GM12892 (cell line): Measurements from ENCODE around the gene FRMD7.

Source experiments
- POLR2A ChIP-seq: IDR thresholded peaks from 2 replicates; pipeline ENCODE4 v1.6.1; 2011; ENCODE audit warnings: low read depth, low read length, control low read depth
- POLR2AphosphoS5 ChIP-seq: IDR thresholded peaks from 2 replicates; pipeline ENCODE4 v1.6.1; 2011; ENCODE audit warnings: low read depth, low read length, control low read depth
- TAF1 ChIP-seq: IDR thresholded peaks from 2 replicates; pipeline ENCODE4 v1.6.1; 2011; ENCODE audit warnings: low read depth, mild to moderate bottlenecking, control low read depth, low read length, borderline replicate concordance

- no peak for TF ChIP-seq POLR2AphosphoS5
- TF ChIP-seq POLR2A, result no peak
- TF ChIP-seq TAF1, result no peak
These were observed 87.8 kb downstream of the FRMD7 start for GRCh38 chrX:132040066-132040465.
